C4-2B (cell line): ENCODE measurements around the gene DXO.

ENCODE experiments used
- CTCF ChIP-seq: fragments of 450-650 bp; conservative IDR thresholded peaks from 2 replicates; pipeline ENCODE4 v1.5.1; 2017; ENCODE audit warnings: mild to moderate bottlenecking
- ZFX ChIP-seq: fragments of 450-650 bp; IDR thresholded peaks from 2 replicates; pipeline ENCODE4 v1.6.1; 2017

GRCh38 chr6:31952890-31953289 lies 19.0 kb downstream of the DXO start:
- TF ChIP-seq CTCF: no peak
- TF ChIP-seq ZFX: no peak
